Retinal pigment epithelial cell (primary cell): Measurements from ENCODE around the gene NCLN.
"Not testable (repeated sequence)": the region's sequence is repeated elsewhere in the genome, so short reads cannot be mapped to it uniquely, and the experiment has no call there.

Experiments
- DNase-seq: peaks from one replicate; pipeline ENCODE4 v3.0.0-alpha.2; 2010; ENCODE audit warnings: low read depth
- H3K4me3 ChIP-seq: 2 replicates; pipeline ENCODE4 v1.5.1; 2011; ENCODE audit warnings: mild to moderate bottlenecking, low read length, control low read depth, moderate library complexity
- CTCF ChIP-seq: conservative IDR thresholded peaks from 2 replicates; pipeline ENCODE4 v1.5.1; 2011; ENCODE audit warnings: low read depth, low read length, control low read depth, inconsistent platforms

The NCLN gene

GRCh38 chr19:3187662-3188511, 2.2 kb downstream of the NCLN start:
- TF ChIP-seq CTCF, result no peak
- no peak for DNase-seq
- no peak overlapping the region for H3K4me3 ChIP-seq

GRCh38 chr19:3188627-3189596, 3.2 kb downstream of the NCLN start:
- DNase-seq, result no peak
- TF ChIP-seq CTCF, result no peak
- no peak overlapping the region for H3K4me3 ChIP-seq

GRCh38 chr19:3189702-3190469, 4.2 kb downstream of the NCLN start:
- H3K4me3 ChIP-seq, result no peak overlapping the region
- DNase-seq, result no peak
- no peak for TF ChIP-seq CTCF

- H3K4me3 ChIP-seq, result no peak overlapping the region
- DNase-seq, result no peak
- no peak for TF ChIP-seq CTCF
Measured at GRCh38 chr19:3190470-3190770, 4.7 kb downstream of the NCLN start.

- no peak for TF ChIP-seq CTCF
- no peak for DNase-seq
- no peak overlapping the region for H3K4me3 ChIP-seq
Measured at GRCh38 chr19:3190921-3191805, 5.4 kb downstream of the NCLN start.

GRCh38 chr19:3191806-3192104, 6.0 kb downstream of the NCLN start:
- H3K4me3 ChIP-seq, DNase-seq: not testable (repeated sequence)

- no peak for DNase-seq
- no peak for TF ChIP-seq CTCF
- H3K4me3 ChIP-seq, result no peak overlapping the region
Measured at GRCh38 chr19:3192228-3192635, 6.5 kb downstream of the NCLN start.
